T1000 (cell line): ENCODE measurements around the gene BCL7B.
A peak's percentile ranks its signal among the peaks of the same experiment; 100 is the strongest.
"Not testable (repeated sequence)": the region's sequence is repeated elsewhere in the genome, so short reads cannot be mapped to it uniquely, and the experiment has no call there.

Experiments
- DNase-seq: peaks from one replicate; lab custom pipeline; 2025; ENCODE audit warnings: mixed read lengths; lab: John Stamatoyannopoulos, UW

Gene BCL7B

DNA sequence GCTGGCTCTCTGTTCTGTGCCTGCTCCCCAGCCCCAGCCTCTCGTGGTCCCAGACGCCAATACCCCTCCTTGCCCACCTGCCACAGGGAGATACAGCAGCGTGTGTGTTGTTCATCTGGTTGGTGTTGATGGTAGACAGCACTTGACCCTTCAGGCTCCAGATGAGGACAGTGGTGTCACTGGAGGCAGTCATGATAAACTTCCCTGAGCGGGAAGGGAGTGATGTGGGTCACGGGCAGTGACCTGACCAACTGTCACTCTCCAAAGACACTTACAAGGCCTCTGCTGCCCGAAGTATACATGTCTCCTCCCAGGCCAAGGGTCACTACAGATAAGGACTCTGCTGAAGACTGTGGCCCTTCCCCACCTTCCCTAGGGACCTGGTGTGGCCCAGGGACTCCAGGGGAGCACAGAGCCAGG lies 15.3 kb upstream of the BCL7B start:
- DNase-seq: no peak

DNA sequence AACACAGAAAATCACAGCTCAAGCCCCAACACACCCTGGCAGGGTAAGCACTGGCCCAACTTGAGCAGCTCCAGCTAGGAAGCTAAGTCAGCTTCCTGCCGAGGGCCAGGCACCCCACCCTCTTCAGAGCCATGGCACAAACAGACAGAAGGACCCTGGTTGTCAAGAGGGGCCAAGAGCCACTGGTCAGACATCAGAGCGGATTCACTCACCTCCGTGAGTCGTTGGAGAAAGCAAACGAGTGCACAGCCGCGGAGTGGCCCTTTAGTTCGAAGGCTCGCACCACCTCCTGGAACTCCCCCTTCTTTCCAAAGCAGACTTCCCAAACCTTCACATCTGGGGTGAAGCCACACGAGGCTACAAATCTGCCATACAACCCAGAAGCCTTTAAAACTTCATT lies 13.5 kb upstream of the BCL7B start:
- DNase-seq: no peak

GRCh38 chr7:73570521-73570920 lies 13.0 kb upstream of the BCL7B start:
- DNase-seq: no peak

DNA sequence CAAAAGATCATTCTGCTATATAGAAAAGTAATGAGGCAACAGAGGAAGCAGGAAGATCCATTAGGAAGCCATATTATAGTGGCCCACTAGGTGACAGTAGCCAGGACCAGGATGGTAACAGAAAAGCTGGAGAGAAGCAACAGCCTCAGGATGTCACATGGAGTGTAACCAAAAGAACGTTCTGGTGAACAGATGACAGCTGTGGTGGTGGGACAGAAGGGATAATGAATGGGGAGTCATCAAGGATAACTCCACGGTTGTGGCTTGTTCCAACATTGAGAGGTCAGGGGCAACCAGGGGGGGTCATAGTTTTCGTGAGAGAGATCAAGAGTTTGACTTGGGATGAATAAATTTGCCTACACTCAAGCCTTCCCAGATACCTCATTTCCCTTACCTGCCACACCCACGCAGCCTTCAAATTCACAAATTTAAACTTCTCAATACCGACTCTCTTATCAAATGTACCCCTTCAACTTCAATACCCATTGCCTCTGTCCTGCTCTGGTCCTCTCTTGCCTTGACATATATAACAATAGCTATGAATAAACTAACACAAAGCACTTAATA lies 11.6 kb upstream of the BCL7B start:
- DNase-seq: no peak

DNA sequence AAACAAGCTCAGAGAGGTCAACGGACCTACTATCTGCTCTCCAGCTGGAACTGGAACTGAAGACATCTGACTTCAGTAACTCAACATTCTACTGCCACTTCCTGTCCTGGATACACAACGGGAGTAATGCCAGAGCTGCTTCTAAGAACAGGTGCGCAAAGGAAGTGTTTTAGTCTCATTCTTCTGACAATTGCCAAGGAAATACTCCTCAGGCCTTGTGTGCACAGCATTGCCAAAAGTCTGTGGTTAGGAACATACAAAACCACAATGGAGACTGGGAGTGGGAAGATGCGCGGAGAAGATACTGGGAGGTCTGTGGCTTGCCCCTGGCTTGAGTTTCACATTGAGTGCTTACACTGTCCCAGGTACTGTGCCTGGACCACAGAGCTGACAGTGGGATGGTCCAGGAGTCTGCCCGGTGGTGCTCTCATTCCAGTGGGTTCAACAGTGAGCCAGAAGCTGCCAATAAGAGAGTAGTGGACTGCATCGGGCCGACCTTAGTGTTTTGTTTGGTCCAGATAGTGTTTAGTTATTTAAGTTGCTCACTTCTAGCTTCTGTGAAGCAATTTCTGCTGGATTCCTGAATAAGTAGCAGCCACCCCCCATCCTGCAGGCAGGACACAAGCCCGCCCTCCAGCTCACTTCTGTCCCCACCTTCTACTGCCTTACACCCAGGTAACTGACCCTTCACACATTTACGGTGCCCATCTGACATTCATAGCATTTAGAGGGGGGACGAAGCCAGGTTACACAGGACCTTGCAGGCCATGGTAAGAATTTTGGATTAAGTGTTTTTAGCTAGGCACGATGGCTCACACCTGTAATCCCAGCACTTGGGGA lies 10.6 kb upstream of the BCL7B start:
- DNase-seq: no peak

GRCh38 chr7:73567140-73567539 lies 9.7 kb upstream of the BCL7B start:
- DNase-seq: no peak

DNA sequence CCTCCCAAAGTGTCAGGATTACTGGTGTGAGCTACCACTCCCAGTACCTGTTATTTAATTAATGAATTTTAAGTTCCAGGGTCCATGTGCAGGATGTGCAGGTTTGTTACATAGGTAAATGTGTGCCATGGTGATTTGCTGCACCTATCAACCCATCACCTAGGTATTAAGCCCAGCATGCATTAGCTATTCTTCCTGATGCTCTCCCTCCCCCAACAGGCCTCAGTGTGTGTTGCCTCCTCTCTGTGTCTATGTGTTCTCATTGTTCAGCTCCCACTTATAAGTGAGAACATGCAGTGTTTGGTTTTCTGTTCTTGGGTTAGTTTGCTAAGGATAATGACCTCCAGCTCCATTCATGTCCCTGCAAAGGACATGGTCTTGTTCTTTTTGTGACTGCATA lies 8.9 kb upstream of the BCL7B start:
- DNase-seq: not testable (repeated sequence)

DNA sequence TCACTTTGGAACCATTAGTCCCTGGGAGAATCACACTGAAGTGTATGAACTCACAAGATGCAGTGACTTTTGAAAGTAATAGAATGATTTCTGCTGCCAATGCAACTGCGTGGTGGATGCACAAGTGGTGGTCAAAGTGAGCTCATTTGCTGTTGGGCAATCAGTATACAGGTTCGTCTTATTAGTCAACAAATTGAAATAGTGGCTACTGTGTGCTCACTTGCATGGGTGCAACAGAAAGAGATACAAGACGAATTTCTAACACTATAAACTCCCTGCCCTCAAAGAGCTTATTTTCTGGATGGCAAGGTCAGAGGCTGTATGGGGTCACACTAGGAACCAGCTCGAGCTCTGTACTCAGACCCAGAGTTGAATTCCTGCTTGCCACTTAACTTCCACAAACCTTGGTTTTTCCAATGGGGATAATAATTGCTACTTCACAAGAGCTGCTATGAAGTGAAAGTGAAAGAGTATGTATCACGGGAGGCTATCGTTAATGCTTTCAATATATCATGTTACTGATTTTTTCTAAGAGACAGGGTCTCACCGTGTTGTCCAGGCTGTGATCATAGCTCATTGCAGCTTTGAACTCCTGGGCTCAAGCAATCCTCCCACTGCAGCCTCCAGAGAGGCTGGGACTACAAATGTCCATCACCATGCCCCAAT lies 8.3 kb upstream of the BCL7B start:
- DNase-seq: no peak

DNA sequence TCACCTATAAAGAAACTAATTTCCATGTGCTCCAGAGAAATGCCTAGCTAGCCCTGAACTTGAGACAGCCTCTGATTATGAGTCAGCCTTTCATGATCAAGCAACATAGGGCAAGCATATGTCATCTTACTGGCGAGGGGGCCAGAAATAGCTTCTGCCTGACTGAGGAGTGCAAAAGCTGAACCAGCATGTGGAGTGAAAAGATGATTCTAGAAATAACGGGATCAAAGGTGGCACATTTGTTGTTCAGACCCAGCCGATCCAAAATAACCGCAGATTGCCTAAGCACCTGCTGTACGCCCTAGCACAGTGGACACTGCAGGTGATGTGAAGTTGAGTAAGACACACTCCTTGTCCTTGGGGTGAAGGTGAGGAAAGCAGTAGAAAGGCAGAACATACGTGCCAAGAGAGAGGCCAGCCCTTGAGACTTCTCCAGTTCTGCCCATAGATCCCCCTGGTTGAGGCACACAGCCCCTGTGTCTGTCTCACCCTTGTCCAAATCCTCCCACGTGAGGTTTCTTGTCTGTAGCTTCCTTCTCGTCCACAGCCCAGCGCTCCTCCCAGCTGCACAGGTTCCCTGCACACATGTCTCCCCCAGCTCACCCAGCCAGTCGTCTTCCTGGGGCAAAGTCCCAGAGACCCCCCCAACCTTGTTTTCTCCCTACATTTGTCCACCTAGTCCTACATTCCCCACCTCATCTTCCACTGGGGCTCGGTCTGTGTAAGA lies 2.8 kb upstream of the BCL7B start:
- no peak for DNase-seq

GRCh38 chr7:73557108-73557396 lies 438 bp downstream of the BCL7B start:
- peak; percentile 83 for DNase-seq

DNA sequence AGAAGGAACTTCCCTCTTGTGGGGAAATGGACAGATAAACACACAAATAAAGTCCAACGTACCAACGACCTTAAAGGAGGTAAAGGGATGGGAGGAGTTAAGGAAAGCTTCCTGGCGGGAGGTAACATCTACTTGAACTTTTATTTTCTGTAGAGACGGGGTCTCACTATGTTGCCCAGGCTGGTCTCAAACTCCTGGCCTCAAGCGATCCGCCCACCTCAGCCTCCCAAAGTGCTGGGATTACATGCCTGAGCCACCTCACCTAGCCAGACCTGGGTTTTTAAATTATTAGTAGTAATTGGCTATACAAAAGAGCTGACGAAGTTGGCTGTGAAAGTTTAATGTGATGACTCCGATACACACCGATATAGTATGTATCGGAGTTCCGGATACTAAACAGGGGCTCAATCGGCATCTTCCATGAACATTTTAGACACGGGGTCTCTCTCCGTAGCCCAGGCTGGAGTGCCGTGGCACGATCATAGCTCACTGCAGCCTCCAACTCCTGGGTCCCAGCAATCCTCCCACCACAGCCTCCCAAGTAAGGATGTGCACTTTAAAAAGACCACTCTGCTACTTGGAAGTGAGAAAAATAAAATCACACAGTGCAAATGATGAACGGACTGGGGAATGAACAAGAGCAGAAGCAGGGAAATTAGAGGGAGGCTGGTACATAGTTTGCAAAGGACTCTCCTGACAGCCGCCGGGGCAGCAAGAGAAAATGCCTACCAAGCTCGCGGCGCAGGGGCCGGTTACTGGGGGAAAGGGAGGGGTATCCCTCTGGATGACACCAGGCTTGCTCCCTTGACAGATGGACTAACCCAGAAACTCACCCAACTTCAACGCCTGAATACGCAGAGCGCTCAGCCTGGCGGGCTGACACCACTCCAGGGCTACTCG lies 1.0 kb downstream of the BCL7B start:
- no peak for DNase-seq

DNA sequence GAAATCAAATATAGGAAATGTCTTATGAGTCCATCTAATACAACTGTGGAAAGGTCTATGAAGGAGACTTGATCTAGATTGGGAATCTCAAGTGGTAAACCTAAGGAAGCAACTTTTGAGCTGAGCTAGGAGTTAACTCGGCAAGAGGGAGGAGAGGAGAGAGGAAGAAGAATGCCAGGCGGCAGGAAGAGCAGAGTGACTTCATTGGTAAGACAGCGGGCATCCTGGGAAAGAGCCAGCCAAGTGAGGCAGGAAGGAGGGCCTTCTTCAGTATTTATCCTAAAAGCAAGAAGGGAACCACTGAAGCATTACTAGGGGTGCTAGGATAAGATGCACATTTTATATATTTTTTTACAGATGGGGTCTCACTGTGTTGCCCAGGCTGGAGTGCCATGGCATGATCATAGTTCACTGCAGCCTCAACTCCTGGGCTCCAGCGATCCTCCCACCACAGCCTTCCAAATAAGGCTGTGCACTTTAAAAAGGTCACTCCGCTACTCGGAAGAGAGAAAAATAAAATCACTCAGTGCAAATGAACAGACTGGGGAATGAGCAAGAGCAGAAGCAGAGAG lies 2.0 kb downstream of the BCL7B start:
- no peak for DNase-seq

GRCh38 chr7:73550093-73550492 lies 7.4 kb downstream of the BCL7B start:
- not testable (repeated sequence) for DNase-seq

DNA sequence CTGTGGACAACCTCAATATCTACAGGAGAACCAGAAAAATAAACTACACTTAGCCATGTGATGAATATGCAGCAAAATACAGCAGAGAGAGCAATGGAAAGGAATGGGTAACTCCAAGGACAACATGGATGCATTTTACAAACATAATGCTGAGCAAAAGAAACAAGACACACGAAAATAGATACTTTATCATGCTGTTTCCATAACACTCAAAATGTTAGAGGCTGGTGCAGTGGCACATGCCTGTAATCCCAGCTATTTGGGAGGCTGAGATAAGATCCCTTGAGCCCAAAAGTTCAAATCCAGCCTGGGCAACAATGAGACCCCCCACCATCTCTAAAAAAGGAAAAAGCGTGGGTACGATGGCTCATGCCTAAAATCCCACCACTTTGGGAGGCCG lies 8.3 kb downstream of the BCL7B start:
- DNase-seq: no peak

DNA sequence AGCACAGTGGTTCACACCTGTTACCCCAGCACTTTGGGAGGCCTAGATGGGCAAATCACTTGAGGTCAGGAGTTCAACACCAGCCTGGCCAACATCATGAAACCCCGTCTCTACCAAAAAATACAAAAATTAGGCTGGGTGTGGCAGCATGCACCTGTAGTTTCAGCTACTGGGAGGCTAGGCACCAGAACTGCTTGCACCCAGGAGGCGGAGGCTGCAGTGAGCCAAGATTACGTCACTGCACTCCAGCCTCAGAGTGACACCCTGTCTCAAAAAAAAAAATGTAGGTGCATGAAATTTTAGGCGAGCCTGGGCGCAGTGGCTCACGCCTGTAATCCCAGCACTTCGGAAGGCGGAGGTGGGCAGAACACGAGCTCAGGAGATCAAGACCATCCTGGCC lies 9.6 kb downstream of the BCL7B start:
- DNase-seq: no peak

DNA sequence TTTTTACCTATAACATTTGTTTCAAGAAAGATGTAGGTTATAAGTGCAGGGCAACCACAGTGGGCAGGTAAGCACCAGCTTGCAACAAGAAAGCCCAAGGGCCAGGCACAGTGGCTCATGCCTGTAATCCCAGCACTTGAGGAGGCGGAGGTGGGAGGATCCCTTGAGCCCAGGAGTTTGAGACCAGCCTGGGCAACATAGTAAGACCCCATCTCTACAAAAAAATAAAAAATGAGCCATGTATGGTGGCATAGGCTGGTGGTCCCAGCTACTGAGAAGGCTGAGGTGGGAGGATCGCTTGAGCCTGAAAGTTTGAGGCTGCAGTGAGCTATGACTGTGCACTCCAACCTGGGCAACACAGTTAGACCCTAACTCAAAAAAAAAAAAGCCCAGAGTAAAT lies 12.8 kb downstream of the BCL7B start:
- no peak for DNase-seq

- no peak for DNase-seq
Measured at GRCh38 chr7:73541722-73542121, 15.8 kb downstream of the BCL7B start.

- no peak for DNase-seq
Measured at GRCh38 chr7:73539709-73540108, 17.8 kb downstream of the BCL7B start.

DNA sequence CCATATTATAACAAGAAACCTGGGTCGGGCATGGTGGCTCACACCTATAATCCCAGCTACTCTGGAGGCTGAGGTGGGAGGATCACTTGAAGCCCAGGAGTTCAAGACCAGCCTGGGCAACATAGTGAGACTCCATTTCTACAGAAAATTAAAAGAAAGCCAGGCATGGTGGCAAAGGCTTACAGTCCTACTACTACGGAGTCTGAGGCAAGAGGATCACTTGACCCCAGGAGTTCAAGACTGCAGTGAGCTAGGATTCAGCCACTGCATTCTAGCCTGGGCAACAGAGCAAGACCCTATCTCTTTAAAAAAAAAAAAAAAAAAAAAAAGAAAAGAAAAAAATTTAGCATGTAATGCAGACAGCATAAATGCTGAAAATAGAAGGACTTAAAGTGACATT lies 19.0 kb downstream of the BCL7B start:
- not testable (repeated sequence) for DNase-seq

DNA sequence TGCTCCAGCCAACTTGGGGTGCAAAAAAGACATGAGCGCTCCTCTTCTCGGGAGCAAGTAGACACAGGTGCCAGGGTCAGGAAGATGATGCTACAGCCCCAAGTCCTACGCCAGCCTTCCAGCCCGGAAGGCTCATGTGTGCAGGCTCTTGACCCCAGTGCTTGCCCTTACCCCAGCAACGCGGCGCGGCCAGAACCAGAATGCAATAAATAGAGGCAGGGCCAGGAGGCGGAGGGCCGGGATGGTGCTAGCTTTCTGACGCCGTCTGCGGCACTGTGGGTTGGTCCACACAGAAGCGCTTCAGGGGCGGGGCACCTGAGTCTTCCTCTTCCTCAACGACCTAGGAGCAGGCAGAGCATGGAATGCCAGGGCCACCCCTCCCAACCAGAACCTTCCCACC lies 20.4 kb downstream of the BCL7B start:
- DNase-seq: no peak

- no peak for DNase-seq
Measured at GRCh38 chr7:73536479-73536878, 21.0 kb downstream of the BCL7B start.
